ENCODE data around the gene PON3. TPM values are rescaled to one million over a fixed set of nuclear protein-coding genes. Genes with fewer than 3 reads are reported as not detected.

The PON3 gene
- total RNA-seq, 5 donors from 2014 or later (not counting 1 experiment from before 2014, with no cell fraction given): 0.28 to 0.41 TPM; not detected in 3

GRCh38 chr7:95434557-95435421 lies 38.6 kb upstream of the PON3 start, which contains the start of gene PON2:
Gene PON2, minus strand, starts transcription at chr7:95435028. Its CDS starts 77 bp downstream, at chr7:95434951.
- POLR2A ChIA-PET: no interaction called here
- Histone ChIP-seq H3K27ac (ENCODE audit: low read length) (peak within 1 kb of the TSS; percentile 75), H3K9me3 (no peaks in the 10 kb centered on the region), H3K36me3 (ENCODE audit: control insufficient read depth in 2 of 2, extremely low read depth in 1 of 2, insufficient read depth in 1 of 2, low read length in 1 of 2) (no peaks in the 10 kb centered on the region), H3K27me3 (replicated peaks in 1 of 2; ENCODE audit: control insufficient read depth in 2 of 2, extremely low read depth in 1 of 2, insufficient read depth in 2 of 2, low read length in 1 of 2) (no peaks in the 10 kb centered on the region), H3K4me3 (ENCODE audit: control insufficient read depth in 1 of 2, extremely low read depth in 1 of 2, low read length in 1 of 2) (peak within 1 kb of the TSS; percentile 58 to 59), H3K4me1 (ENCODE audit: control insufficient read depth in 1 of 2, extremely low read depth in 1 of 2, insufficient read depth in 2 of 2, low read length in 2 of 2) (peaks cover 0 to 13% of the 10 kb centered on the region in 2 experiments)
- ATAC-seq (replicated peaks in 1 of 4) (peak; percentile 78 to 90 (median 88)), DNase-seq (peak; percentile 0 to 55 (median 21))
- Mint-ChIP-seq H3K36me3 (no peaks in the 10 kb centered on the region), H3K27me3 (peaks cover 0 to 2% of the 10 kb centered on the region in 2 donors), H3K4me1 (peaks cover 10 to 16% (median 15%) of the 10 kb centered on the region in 3 donors), H3K9me3 (no peaks in the 10 kb centered on the region), H3K27ac (peak within 1 kb of the TSS; percentile 69 to 85), H3K4me3 (peak within 1 kb of the TSS; percentile 74 to 81 (median 78))
- CTCF ChIA-PET: interaction anchor here (0.7 to 0.8 kb wide), 3 partner anchors 38 to 999 kb away, joined by 3 to 7 read pairs (median 3); no protein-coding TSS in a partner anchor
- under 1% methylated on average over 43 of the region's 58 CpGs for WGBS (ENCODE audit: insufficient coverage)

- H3K27ac Mint-ChIP-seq: peak overlapping the region in 1 of 2 donors; percentile 54
- no peaks in the 10 kb centered on the region for H3K9me3 ChIP-seq
- DNase-seq (no peak), ATAC-seq (replicated peaks in 1 of 4) (no peak)
- H3K27me3 ChIP-seq (replicated peaks in 1 of 2; ENCODE audit: control insufficient read depth in 2 of 2, extremely low read depth in 1 of 2, insufficient read depth in 2 of 2, low read length in 1 of 2): no peaks in the 10 kb centered on the region
- CTCF ChIA-PET: no interaction called here
- no peaks in the 10 kb centered on the region for H3K36me3 ChIP-seq (ENCODE audit: control insufficient read depth in 2 of 2, extremely low read depth in 1 of 2, insufficient read depth in 1 of 2, low read length in 1 of 2)
- POLR2A ChIA-PET: no interaction called here
- H3K4me3 ChIP-seq (ENCODE audit: control insufficient read depth in 1 of 2, extremely low read depth in 1 of 2, low read length in 1 of 2): peak overlapping the region; percentile 58 to 59
- WGBS (ENCODE audit: insufficient coverage): 40% methylated on average over 1 of the region's 6 CpGs
- peaks cover 0 to 2% of the 10 kb centered on the region in 2 donors for H3K27me3 Mint-ChIP-seq
- peaks cover 0 to 13% of the 10 kb centered on the region in 2 experiments for H3K4me1 ChIP-seq (ENCODE audit: control insufficient read depth in 1 of 2, extremely low read depth in 1 of 2, insufficient read depth in 2 of 2, low read length in 2 of 2)
- peak overlapping the region; percentile 74 to 81 (median 78) for H3K4me3 Mint-ChIP-seq
- H3K4me1 Mint-ChIP-seq: peaks cover 10 to 16% (median 15%) of the 10 kb centered on the region in 3 donors
- no peaks in the 10 kb centered on the region for H3K9me3 Mint-ChIP-seq
- peaks cover 3% of the 10 kb centered on the region for H3K36me3 Mint-ChIP-seq
- no peak overlapping the region for H3K27ac ChIP-seq (ENCODE audit: low read length)
Observed at GRCh38 chr7:95433952-95434556, 37.9 kb upstream of the PON3 start.

DNA sequence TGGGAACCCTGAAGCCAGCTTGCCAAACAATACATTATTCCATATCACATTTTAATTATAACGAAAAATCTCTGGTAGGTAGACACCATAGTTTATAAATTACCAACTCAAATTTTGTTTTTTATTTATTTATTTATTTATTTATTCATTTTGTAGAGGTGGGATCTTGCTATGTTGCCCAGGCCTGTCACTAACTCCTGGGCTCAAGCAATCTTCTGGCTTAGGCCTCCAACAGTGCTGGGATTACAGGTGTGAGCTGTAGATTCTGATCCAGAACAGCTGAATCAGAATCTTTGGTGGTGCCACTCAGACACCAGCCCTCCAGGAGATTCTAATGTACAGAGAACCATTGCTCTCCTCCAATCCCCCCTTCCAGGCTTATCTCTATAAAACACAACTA lies 37.0 kb upstream of the PON3 start:
- Mint-ChIP-seq H3K4me3 (no peak overlapping the region), H3K27me3 (peaks cover 0 to 2% of the 10 kb centered on the region in 2 donors), H3K4me1 (peaks cover 10 to 16% (median 15%) of the 10 kb centered on the region in 3 donors), H3K9me3 (no peaks in the 10 kb centered on the region), H3K27ac (no peak overlapping the region), H3K36me3 (peaks cover 3% of the 10 kb centered on the region)
- Histone ChIP-seq H3K27me3 (replicated peaks in 1 of 2; ENCODE audit: control insufficient read depth in 2 of 2, extremely low read depth in 1 of 2, insufficient read depth in 2 of 2, low read length in 1 of 2) (no peaks in the 10 kb centered on the region), H3K36me3 (ENCODE audit: control insufficient read depth in 2 of 2, extremely low read depth in 1 of 2, insufficient read depth in 1 of 2, low read length in 1 of 2) (no peaks in the 10 kb centered on the region), H3K27ac (ENCODE audit: low read length) (no peak overlapping the region), H3K4me1 (ENCODE audit: control insufficient read depth in 1 of 2, extremely low read depth in 1 of 2, insufficient read depth in 2 of 2, low read length in 2 of 2) (peaks cover 0 to 13% of the 10 kb centered on the region in 2 experiments), H3K9me3 (no peaks in the 10 kb centered on the region), H3K4me3 (ENCODE audit: control insufficient read depth in 1 of 2, extremely low read depth in 1 of 2, low read length in 1 of 2) (no peak overlapping the region)
- ChIA-PET CTCF (interaction anchor here in 1 of 2 donors (0.8 kb wide), 1 partner anchor 53 kb away, joined by 3 read pairs; the partner anchor contains the start of gene ASB4), POLR2A (no interaction called here)
- DNase-seq: no peak
- WGBS (ENCODE audit: insufficient coverage): no CpG with 5 or more reads among the region's 1 CpG
- ATAC-seq (replicated peaks in 1 of 4): no peak

DNA sequence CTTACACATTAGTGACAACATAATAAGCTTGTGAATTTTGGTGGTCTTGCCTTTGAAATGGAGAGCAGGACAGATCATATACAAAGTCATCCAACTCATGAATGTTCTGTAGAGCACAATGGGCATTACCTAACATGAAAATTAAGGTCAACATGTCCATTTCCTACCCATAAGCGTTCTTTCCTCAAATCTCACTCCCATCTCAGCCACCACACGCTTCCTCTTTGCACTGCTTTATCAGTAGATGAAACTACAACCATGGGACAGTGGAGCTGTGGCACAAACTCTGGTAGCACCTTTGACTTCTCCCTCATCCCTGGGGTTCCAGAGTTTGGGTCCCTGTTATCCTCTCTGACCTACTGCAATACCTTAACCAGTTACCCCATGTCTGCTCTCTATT lies 36.4 kb upstream of the PON3 start:
- no peak overlapping the region for H3K4me3 ChIP-seq (ENCODE audit: control insufficient read depth in 1 of 2, extremely low read depth in 1 of 2, low read length in 1 of 2)
- WGBS (ENCODE audit: insufficient coverage): 94% methylated on average over 2 of the region's 2 CpGs
- DNase-seq: no peak
- no peak overlapping the region for H3K27ac ChIP-seq (ENCODE audit: low read length)
- no peaks in the 10 kb centered on the region for H3K27me3 ChIP-seq (replicated peaks in 1 of 2; ENCODE audit: control insufficient read depth in 2 of 2, extremely low read depth in 1 of 2, insufficient read depth in 2 of 2, low read length in 1 of 2)
- no peak for ATAC-seq (replicated peaks in 1 of 4)
- peaks cover 0 to 2% of the 10 kb centered on the region in 2 donors for H3K27me3 Mint-ChIP-seq
- H3K9me3 Mint-ChIP-seq: no peaks in the 10 kb centered on the region
- H3K36me3 ChIP-seq (ENCODE audit: control insufficient read depth in 2 of 2, extremely low read depth in 1 of 2, insufficient read depth in 1 of 2, low read length in 1 of 2): no peaks in the 10 kb centered on the region
- H3K4me3 Mint-ChIP-seq: no peak overlapping the region
- H3K9me3 ChIP-seq: no peaks in the 10 kb centered on the region
- H3K36me3 Mint-ChIP-seq: peaks cover 3% of the 10 kb centered on the region
- peaks cover 10 to 16% (median 15%) of the 10 kb centered on the region in 3 donors for H3K4me1 Mint-ChIP-seq
- no peak overlapping the region for H3K27ac Mint-ChIP-seq
- ChIA-PET POLR2A (no interaction called here), CTCF (interaction anchor here in 1 of 2 donors (0.8 kb wide), 1 partner anchor 53 kb away, joined by 3 read pairs; the partner anchor contains the start of gene ASB4)
- peaks cover 0 to 13% of the 10 kb centered on the region in 2 experiments for H3K4me1 ChIP-seq (ENCODE audit: control insufficient read depth in 1 of 2, extremely low read depth in 1 of 2, insufficient read depth in 2 of 2, low read length in 2 of 2)

GRCh38 chr7:95430864-95431263 lies 34.7 kb upstream of the PON3 start:
- H3K4me1 Mint-ChIP-seq: peaks cover 10 to 16% (median 15%) of the 10 kb centered on the region in 3 donors
- H3K36me3 Mint-ChIP-seq: peaks cover 3% of the 10 kb centered on the region
- H3K4me3 Mint-ChIP-seq: no peak overlapping the region
- H3K27me3 ChIP-seq (replicated peaks in 1 of 2; ENCODE audit: control insufficient read depth in 2 of 2, extremely low read depth in 1 of 2, insufficient read depth in 2 of 2, low read length in 1 of 2): no peaks in the 10 kb centered on the region
- DNase-seq: no peak
- H3K4me3 ChIP-seq (ENCODE audit: control insufficient read depth in 1 of 2, extremely low read depth in 1 of 2, low read length in 1 of 2): no peak overlapping the region
- no peak overlapping the region for H3K27ac Mint-ChIP-seq
- 100% methylated on average over 1 of the region's 2 CpGs for WGBS (ENCODE audit: insufficient coverage)
- peaks cover 0 to 2% of the 10 kb centered on the region in 2 donors for H3K27me3 Mint-ChIP-seq
- H3K9me3 Mint-ChIP-seq: no peaks in the 10 kb centered on the region
- no peaks in the 10 kb centered on the region for H3K9me3 ChIP-seq
- peaks cover 0 to 13% of the 10 kb centered on the region in 2 experiments for H3K4me1 ChIP-seq (ENCODE audit: control insufficient read depth in 1 of 2, extremely low read depth in 1 of 2, insufficient read depth in 2 of 2, low read length in 2 of 2)
- CTCF ChIA-PET: no interaction called here
- no peak overlapping the region for H3K27ac ChIP-seq (ENCODE audit: low read length)
- no peak for ATAC-seq (replicated peaks in 1 of 4)
- POLR2A ChIA-PET: no interaction called here
- H3K36me3 ChIP-seq (ENCODE audit: control insufficient read depth in 2 of 2, extremely low read depth in 1 of 2, insufficient read depth in 1 of 2, low read length in 1 of 2): no peaks in the 10 kb centered on the region

All from T-cell (primary cell).